GM12872 (cell line): Measurements from ENCODE around the gene KRTAP10-4.

Experiments
- TF ChIP-seq, protein P1 (sequence below): IDR thresholded peaks from 3 replicates; pipeline ENCODE4 v1.5.1; 2011; ENCODE audit warnings: low read depth, mild to moderate bottlenecking, low read length, moderate library complexity; ENCODE audit not compliant: insufficient read depth

KRTAP10-4 gene

DNA sequence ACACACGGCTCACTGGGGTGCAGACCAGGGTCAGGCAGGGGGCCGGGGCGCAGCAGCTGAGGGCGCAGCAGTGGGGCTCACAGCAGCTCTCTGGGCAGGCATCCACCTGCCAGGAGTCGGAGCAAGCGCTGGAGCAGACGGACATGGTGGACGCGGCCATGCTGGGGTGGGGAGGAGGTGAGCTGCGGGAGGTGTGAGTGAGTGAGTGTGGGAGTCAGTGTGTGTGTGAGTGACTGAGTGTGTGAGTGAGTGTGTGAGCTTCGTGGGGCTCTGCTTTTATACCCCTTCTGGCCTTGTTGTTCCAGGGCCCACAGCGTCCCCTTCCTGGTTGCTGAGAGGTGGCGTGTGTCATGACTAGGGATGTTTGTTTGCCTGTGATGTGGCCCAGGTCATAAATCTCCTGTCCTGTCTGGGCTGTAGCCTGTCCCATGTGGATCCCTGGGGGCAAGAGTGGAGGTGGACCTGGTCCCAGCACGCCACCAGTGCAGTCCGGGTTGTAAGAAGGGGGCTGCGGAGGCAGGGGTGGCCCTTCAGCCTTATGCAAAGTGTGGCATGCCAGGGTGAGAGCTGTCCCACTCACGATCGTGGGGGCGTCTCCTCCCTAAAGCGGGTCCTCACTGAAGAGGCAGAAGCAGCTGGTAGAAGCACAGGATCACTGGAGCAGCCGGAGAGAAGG, 33.4 kb upstream of the KRTAP10-4 start, which contains the start of gene KRTAP10-1:
Gene KRTAP10-1, minus strand, starts transcription at position 205 of the 676 bp plus-strand sequence. Its CDS starts 45 bp downstream, at position 160.
- TF ChIP-seq, protein P1, sequence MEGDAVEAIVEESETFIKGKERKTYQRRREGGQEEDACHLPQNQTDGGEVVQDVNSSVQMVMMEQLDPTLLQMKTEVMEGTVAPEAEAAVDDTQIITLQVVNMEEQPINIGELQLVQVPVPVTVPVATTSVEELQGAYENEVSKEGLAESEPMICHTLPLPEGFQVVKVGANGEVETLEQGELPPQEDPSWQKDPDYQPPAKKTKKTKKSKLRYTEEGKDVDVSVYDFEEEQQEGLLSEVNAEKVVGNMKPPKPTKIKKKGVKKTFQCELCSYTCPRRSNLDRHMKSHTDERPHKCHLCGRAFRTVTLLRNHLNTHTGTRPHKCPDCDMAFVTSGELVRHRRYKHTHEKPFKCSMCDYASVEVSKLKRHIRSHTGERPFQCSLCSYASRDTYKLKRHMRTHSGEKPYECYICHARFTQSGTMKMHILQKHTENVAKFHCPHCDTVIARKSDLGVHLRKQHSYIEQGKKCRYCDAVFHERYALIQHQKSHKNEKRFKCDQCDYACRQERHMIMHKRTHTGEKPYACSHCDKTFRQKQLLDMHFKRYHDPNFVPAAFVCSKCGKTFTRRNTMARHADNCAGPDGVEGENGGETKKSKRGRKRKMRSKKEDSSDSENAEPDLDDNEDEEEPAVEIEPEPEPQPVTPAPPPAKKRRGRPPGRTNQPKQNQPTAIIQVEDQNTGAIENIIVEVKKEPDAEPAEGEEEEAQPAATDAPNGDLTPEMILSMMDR, result no peak

DNA sequence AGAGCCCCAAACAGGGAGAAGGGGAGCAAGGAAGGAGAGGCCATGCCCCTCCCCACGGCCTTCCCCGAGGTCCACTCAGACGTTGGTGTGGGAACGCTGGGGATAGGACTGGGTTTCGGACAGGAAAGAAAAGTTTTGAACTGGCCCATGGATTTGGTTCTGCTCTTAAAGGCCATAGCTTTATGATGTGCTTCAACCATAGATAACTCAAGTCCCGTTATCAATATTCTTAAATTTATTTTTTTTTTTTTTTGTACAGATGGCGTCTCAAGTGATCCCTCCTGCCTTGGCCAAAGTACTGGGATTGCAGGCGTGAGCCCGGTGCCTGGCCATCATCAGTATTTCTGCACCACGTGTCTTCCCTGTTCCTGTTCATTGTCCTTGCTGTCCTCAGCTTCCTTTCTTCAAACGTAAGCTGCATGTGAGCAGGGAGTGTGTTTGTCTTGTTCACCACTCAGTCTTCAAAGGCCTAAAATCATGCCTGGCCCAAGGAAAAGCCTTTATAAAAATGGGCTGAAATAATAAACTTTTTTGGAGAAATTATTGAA, 32.7 kb upstream of the KRTAP10-4 start:
- TF ChIP-seq, protein P1, result no peak

DNA sequence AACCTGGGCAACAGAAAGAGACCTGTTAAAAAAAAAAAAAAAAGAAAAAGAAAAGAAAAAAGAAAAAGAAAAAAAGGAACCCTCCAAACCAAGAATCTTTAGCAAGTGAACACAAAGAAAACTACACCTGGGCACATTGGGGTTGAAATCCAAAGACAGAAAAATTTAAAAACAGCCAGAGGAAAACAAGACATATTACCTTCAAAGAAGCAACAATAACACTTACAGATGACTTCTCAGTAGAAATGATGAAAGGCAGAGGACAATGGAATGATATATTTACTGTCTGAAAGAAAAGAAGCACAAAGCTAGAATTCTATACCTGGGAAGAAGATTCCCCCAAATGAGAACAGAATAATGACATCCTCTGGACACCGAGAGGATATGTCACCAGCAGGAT, 30.8 kb upstream of the KRTAP10-4 start:
- TF ChIP-seq, protein P1, result no peak

DNA sequence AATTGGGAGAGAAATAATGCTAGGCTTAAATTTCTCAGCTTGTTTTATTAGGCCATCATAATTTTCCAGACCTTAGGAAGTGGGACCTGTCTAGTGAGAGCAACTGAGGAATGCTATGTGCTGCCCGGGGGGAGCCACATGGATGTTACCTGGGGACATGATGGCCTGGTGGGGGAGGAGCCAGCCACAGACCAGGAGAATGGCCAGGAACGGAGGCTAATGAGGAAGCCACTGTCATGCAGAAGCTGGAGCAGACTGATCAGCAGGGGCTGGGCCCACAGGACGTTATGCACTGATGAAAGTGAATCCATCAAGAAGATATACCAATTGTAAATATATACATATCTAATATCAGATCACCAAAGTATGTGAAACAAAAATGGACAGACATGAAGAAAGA, 29.0 kb upstream of the KRTAP10-4 start:
- TF ChIP-seq, protein P1, result no peak

DNA sequence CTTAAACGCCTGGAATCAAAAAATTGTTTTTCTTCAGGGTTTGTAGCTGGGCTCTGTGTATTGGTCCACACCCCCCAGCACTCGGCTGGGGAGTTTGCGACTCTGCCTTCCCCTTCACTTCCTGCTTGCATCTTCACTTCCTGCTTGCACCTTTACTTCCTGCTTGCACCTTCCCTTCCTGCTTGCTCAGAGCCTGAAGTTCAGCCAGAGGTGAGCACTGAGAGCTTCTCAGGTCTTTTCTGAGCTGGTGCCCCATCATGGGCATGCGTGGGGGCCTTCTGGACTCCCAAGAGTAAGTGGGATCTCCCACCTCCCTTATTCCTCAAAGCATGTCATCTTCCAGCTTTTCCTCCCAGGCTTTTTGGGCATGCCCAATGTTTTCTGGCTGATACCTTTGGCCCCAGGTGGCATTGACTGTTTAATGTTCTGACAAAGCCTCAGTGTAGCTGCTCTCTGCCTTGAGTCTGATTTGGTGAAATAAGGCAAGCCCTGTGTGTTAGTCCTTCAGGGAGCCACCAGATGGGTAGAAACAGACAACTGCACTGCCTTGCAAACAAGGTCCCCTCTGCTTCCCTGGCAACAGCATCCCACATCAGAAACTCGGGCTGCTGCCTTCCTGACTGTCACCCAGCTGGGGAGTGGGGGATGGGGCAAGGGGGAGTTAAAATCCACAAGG, 25.7 kb upstream of the KRTAP10-4 start:
- TF ChIP-seq, protein P1, result no peak

DNA sequence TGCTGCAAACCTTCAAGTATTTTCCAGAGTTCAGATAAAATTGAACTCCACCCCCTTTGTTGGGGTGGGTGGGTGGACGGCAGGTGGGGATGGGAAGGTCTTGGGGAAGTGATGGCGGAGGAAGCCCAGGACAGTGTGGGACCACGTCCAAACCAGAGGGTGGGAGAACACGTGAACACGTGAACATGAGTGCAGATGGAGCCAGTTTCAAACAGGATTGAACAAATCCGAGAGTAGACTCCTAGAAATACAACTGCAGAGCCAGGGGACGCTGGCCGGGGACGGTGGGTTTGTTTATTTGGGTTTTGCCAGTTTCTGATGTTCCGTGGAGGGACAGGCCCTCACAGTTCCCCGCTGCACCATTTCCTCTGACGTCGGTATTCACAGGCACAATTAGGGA, 25.1 kb upstream of the KRTAP10-4 start:
- TF ChIP-seq, protein P1, result no peak

DNA sequence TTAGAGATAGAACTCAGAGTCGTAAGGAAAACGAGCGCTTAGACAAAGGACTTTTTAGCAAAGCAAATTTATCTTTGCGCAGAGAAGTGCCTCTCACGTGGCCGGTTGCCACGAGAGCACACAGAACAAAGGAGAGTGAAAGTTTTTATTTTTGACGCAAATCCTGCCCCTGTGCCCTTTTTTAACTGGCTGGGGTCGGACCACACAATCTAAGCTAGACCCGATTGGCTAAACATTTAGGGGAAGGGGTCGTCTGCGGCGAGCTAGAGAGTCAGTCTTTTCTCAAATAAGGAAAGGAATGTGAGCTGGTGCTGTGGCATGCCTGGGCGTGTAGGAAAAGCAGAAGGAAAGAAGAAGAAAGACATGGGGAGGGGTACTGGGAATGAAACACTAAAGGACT, 24.6 kb upstream of the KRTAP10-4 start:
- TF ChIP-seq, protein P1, result no peak
